Naive thymus-derived CD4-positive, alpha-beta T cell (primary cell): Measurements from ENCODE around the gene PANK2. TPM values are rescaled to one million over a fixed set of nuclear protein-coding genes. Genes with fewer than 3 reads are reported as not detected.
"Not testable (repeated sequence)": the region's sequence is repeated elsewhere in the genome, so short reads cannot be mapped to it uniquely, and the experiment has no call there.

ENCODE experiments used
- ATAC-seq: fragments of 150-1000 bp; cut with Tn5 transposase; 2 replicates; pipeline ENCODE4 v1.10.0; 2021; ENCODE audit warnings: mild to moderate bottlenecking, moderate library complexity
- CTCF ChIA-PET: fragments of 350-600 bp; sonication (Branson Sonifier 250); formaldehyde crosslinking; loops from one replicate; lab custom pipeline; 2021; ENCODE audit warnings: antibody characterized with exemption; lab: Charles Lee
- POLR2A ChIA-PET: fragments of 350-600 bp; sonication (Branson Sonifier 250); formaldehyde crosslinking; loops from one replicate; lab custom pipeline; 2021; ENCODE audit warnings: antibody characterized with exemption, inconsistent platforms; lab: Charles Lee
- DNase-seq, 9 donors: peaks; one replicate each; pipeline versions ENCODE4 v3.0.0 to v3.0.0-alpha.2; 2020 to 2022; ENCODE audit warnings: mixed read lengths in 1 of 9
- H3K27ac ChIP-seq: one replicate; pipeline ENCODE4 v1.7.0; 2013; ENCODE audit warnings: mild to moderate bottlenecking, low read depth, low read length, moderate library complexity
- H3K27me3 ChIP-seq, 2 donors: one replicate each; pipeline ENCODE4 v1.7.0; 2013; ENCODE audit warnings: low read length in 2 of 2, mild to moderate bottlenecking in 2 of 2, moderate library complexity in 2 of 2; ENCODE audit not compliant: control insufficient read depth in 2 of 2, insufficient read depth in 2 of 2
- H3K36me3 ChIP-seq, 3 experiments: 1 replicate in 2 of 3; 2 replicates in 1 of 3; pipeline ENCODE4 v1.7.0; 2013; ENCODE audit warnings: low read length in 3 of 3, mild to moderate bottlenecking in 3 of 3, moderate library complexity in 1 of 3; ENCODE audit not compliant: insufficient read depth in 3 of 3, control insufficient read depth in 2 of 3
- H3K4me1 ChIP-seq, 2 donors: one replicate each; pipeline ENCODE4 v1.7.0; 2013; ENCODE audit warnings: low read length in 2 of 2, mild to moderate bottlenecking in 2 of 2, moderate library complexity in 1 of 2; ENCODE audit not compliant: control insufficient read depth in 2 of 2, insufficient read depth in 2 of 2
- H3K4me3 ChIP-seq: 2 replicates; pipeline ENCODE4 v1.7.0; 2013; ENCODE audit warnings: mild to moderate bottlenecking, low read length
- H3K9me3 ChIP-seq, 3 experiments: 1 replicate in 2 of 3; 2 replicates in 1 of 3; pipeline ENCODE4 v1.7.0; 2013; ENCODE audit warnings: low read length in 3 of 3; ENCODE audit not compliant: control insufficient read depth in 2 of 3
- H3K27ac Mint-ChIP-seq, 9 donors: one replicate each; pipeline ENCODE4 v1.8.0; 2020 to 2022; ENCODE audit warnings: mixed read lengths in 9 of 9, mild to moderate bottlenecking in 8 of 9, moderate library complexity in 5 of 9, inconsistent platforms in 2 of 9
- H3K27me3 Mint-ChIP-seq, 5 donors: one replicate each; pipeline ENCODE4 v1.8.0; 2021 to 2022; ENCODE audit warnings: mixed read lengths in 5 of 5, mild to moderate bottlenecking in 1 of 5
- H3K36me3 Mint-ChIP-seq, 5 donors: one replicate each; pipeline ENCODE4 v1.8.0; 2020 to 2022; ENCODE audit warnings: mixed read lengths in 5 of 5, mild to moderate bottlenecking in 3 of 5, inconsistent platforms in 1 of 5
- H3K4me1 Mint-ChIP-seq, 7 donors: one replicate each; pipeline ENCODE4 v1.8.0; 2020 to 2022; ENCODE audit warnings: mixed read lengths in 7 of 7, mild to moderate bottlenecking in 3 of 7, inconsistent platforms in 1 of 7
- H3K4me3 Mint-ChIP-seq, 10 donors: one replicate each; pipeline ENCODE4 v1.8.0; 2020 to 2022; ENCODE audit warnings: mild to moderate bottlenecking in 10 of 10, mixed read lengths in 10 of 10, moderate library complexity in 6 of 10, inconsistent platforms in 2 of 10
- H3K9me3 Mint-ChIP-seq, 11 donors: one replicate each; pipeline ENCODE4 v1.8.0; 2020 to 2022; ENCODE audit warnings: mixed read lengths in 11 of 11, mild to moderate bottlenecking in 4 of 11, inconsistent platforms in 1 of 11, moderate library complexity in 1 of 11
- intact Hi-C, 2 donors: fragments of 100-400 bp; cut with micrococcal nuclease; formaldehyde crosslinking; loops; one replicate each; pipeline ENCODE4 v1.15.1; 2023
- polyA plus RNA-seq, 2 donors: library from polyadenylated mRNA; unstranded; fragments of 300-500 nt; fragmentation: Illumina TruSeq; gene quantifications; one replicate each; pipeline ENCODE4 v1.2.3, GENCODE V29; 2021
- total RNA-seq, 6 experiments: library from RNA in 5 of 6; stranded (reverse) in 5 of 6; gene quantifications; 1 replicate in 5 of 6; 2 replicates in 1 of 6; pipeline ENCODE4 v1.2.3 and lab custom pipeline; 2021 to 2026

PANK2 gene
- total and polyA plus RNA-seq, 7 experiments from 2014 or later, result 39.0 to 69.7 (median 46.9) TPM

DNA sequence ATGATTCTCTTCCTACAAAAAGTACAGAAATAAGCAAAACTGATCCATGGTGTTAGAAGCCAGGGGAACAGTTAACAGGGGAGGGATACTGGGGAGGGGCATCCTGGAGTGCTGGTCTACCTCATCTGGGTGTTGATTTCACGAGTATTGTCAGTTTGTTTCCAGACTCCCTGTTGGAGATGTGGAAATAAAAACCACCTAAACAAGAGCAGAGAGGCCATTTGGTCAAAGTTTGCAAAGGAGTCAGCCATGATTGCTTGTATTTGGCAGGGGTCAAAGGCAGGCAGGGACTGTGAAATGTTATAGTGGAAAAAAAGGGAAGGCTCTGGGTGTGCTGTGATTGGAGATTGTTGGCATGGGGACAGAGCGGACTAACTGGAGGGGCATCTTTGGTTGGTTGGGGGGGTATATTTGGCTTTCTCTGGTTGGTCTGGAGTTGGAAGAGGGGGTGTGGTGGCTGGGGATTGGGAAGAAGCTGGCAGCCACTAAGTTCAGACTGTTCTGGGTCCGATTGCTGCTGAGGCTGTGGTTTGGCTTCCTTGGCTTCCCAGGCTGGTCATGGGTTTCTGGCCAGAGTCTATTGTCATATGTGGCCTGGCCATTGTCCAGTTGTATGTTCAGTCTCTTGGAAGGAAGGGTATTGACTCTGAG lies 14.9 kb upstream of the PANK2 start:
- ChIA-PET CTCF (no interaction called here), POLR2A (no interaction called here)
- peak overlapping the region in 5 of 9 donors; percentile 26 to 87 (median 38) for H3K27ac Mint-ChIP-seq
- no peaks in the 10 kb centered on the region for H3K27me3 Mint-ChIP-seq
- H3K36me3 Mint-ChIP-seq, result peaks cover 0 to 28% (median 9%) of the 10 kb centered on the region in 5 donors
- Histone ChIP-seq H3K27ac (no peak overlapping the region), H3K36me3 (peaks cover 0 to 41% (median 0%) of the 10 kb centered on the region in 3 experiments), H3K4me1 (no peaks in the 10 kb centered on the region), H3K9me3 (no peaks in the 10 kb centered on the region), H3K27me3 (no peaks in the 10 kb centered on the region), H3K4me3 (no peak overlapping the region)
- no peak for ATAC-seq
- H3K4me3 Mint-ChIP-seq, result peak overlapping the region in 1 of 10 donors; percentile 11
- H3K4me1 Mint-ChIP-seq, result peaks cover 15 to 33% (median 26%) of the 10 kb centered on the region in 7 donors
- H3K9me3 Mint-ChIP-seq, result no peaks in the 10 kb centered on the region
- no peak for DNase-seq
- intact Hi-C loops, result no loop called here

DNA sequence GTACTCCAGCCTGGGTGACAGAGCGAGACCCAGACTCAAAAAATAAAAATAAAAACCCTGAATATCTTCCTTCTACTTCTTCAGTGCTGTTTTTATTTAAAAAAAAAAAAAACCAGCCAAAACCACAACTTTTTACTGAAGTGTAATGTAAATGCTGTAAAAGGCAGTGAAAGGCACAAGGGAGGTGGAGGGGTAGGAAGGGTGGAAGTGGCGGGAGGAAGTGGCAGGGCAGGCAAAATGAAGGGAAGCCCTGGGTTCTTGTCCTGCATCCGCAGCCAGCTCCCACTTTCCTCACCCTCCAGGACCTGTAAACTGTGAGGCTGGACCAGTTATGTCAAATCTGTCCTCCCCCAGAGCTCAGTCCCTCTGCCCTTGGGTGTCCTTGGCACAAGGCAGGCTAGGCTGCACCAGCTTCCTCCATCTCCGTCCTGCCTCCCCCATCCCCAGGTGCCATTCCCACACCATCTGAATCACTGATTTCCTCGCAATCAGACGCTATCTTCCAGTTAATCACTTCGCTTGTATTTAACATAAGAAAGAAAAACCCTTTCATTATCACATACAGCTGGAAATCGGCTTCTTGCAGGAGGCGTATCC lies 13.7 kb upstream of the PANK2 start:
- ChIA-PET CTCF (interaction anchor here (0.7 kb wide), 1 partner anchor 208 kb away, joined by 3 read pairs; no protein-coding TSS in a partner anchor), POLR2A (interaction anchor here (0.6 to 1.2 kb wide), 2 partner anchors 49 to 118 kb away, joined by 3 to 5 read pairs; no protein-coding TSS in a partner anchor)
- H3K27ac Mint-ChIP-seq, result peak overlapping the region in 5 of 9 donors; percentile 3 to 51 (median 42)

DNA sequence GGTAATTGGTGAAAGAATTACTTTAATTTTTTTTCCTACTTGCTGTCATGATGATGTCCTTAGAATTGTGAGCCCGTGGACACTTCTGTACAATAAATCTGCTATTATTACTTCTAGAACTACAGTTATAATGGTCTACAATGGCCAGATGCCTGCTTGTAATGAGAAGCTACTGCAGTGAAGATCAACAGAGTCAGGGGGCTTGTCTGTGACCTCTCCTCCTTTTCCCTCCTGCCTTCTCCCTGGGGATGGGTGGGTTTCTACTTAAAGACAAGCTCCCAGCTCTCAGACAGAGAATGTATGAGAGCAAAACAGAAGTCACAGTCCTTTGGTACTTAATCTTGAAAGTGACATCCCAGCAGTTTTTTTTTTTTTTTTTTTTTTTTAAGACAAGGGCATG lies 13.2 kb upstream of the PANK2 start:
- Mint-ChIP-seq H3K27me3 (no peaks in the 10 kb centered on the region), H3K9me3 (no peaks in the 10 kb centered on the region), H3K4me3 (no peak overlapping the region), H3K4me1 (peaks cover 15 to 33% (median 26%) of the 10 kb centered on the region in 7 donors), H3K36me3 (peaks cover 0 to 28% (median 9%) of the 10 kb centered on the region in 5 donors), H3K27ac (peak overlapping the region in 5 of 9 donors; percentile 3 to 65 (median 28))
- H3K27ac ChIP-seq, result no peak overlapping the region
- H3K36me3 ChIP-seq, result peaks cover 0 to 33% (median 0%) of the 10 kb centered on the region in 3 experiments
- H3K4me1 ChIP-seq, result no peaks in the 10 kb centered on the region
- DNase-seq, result no peak
- POLR2A ChIA-PET, result interaction anchor here (0.6 to 1.2 kb wide), 3 partner anchors 19 to 117 kb away, joined by 3 to 5 read pairs (median 4); no protein-coding TSS in a partner anchor
- H3K9me3 ChIP-seq, result no peaks in the 10 kb centered on the region
- intact Hi-C loops, result no loop called here
- H3K27me3 ChIP-seq, result no peaks in the 10 kb centered on the region
- no peak overlapping the region for H3K4me3 ChIP-seq
- CTCF ChIA-PET, result interaction anchor here (0.7 kb wide), 1 partner anchor 208 kb away, joined by 3 read pairs; no protein-coding TSS in a partner anchor
- no peak for ATAC-seq

More for the DNA sequence above, 13.7 kb upstream of the PANK2 start:
- Mint-ChIP-seq H3K9me3 (no peaks in the 10 kb centered on the region), H3K4me3 (no peak overlapping the region), H3K27me3 (no peaks in the 10 kb centered on the region), H3K4me1 (peaks cover 15 to 33% (median 26%) of the 10 kb centered on the region in 7 donors), H3K36me3 (peaks cover 0 to 28% (median 9%) of the 10 kb centered on the region in 5 donors)
- DNase-seq (no peak), ATAC-seq (no peak)
- no peaks in the 10 kb centered on the region for H3K9me3 ChIP-seq
- H3K4me3 ChIP-seq, result no peak overlapping the region
- H3K36me3 ChIP-seq, result peaks cover 0 to 34% (median 0%) of the 10 kb centered on the region in 3 experiments
- no peaks in the 10 kb centered on the region for H3K4me1 ChIP-seq
- no peak overlapping the region for H3K27ac ChIP-seq
- intact Hi-C loops, result no loop called here
- H3K27me3 ChIP-seq, result no peaks in the 10 kb centered on the region

DNA sequence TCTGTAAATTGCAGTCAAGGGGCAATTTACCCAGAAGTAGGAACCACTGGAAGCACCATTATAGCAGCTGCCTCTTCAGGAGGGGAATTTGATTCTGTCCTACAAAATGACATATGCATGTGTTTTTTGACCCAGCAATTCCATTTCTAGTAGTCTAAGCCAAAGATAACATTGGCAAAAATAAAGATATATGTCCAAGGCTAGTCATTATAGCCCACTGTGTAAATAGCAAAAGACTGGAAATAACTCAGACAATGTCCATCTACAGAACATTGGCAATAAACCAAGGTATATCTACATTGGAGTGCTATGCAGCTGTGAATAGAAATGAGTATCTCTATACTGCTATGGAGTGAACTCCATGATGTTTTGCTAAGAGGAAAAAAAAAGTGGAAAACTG lies 12.5 kb upstream of the PANK2 start:
- Mint-ChIP-seq H3K9me3 (no peaks in the 10 kb centered on the region), H3K27me3 (no peaks in the 10 kb centered on the region), H3K36me3 (peaks cover 0 to 28% (median 9%) of the 10 kb centered on the region in 5 donors), H3K4me1 (peaks cover 15 to 33% (median 26%) of the 10 kb centered on the region in 7 donors), H3K4me3 (no peak overlapping the region), H3K27ac (no peak overlapping the region)
- Histone ChIP-seq H3K4me3 (no peak overlapping the region), H3K36me3 (peaks cover 0 to 27% (median 0%) of the 10 kb centered on the region in 3 experiments), H3K27me3 (no peaks in the 10 kb centered on the region), H3K27ac (no peak overlapping the region), H3K9me3 (no peaks in the 10 kb centered on the region), H3K4me1 (no peaks in the 10 kb centered on the region)
- ATAC-seq, result no peak
- intact Hi-C loops, result no loop called here
- DNase-seq, result no peak
- ChIA-PET CTCF (no interaction called here), POLR2A (interaction anchor here (0.6 to 1.2 kb wide), 3 partner anchors 19 to 129 kb away, joined by 3 to 5 read pairs (median 4); no protein-coding TSS in a partner anchor)

DNA sequence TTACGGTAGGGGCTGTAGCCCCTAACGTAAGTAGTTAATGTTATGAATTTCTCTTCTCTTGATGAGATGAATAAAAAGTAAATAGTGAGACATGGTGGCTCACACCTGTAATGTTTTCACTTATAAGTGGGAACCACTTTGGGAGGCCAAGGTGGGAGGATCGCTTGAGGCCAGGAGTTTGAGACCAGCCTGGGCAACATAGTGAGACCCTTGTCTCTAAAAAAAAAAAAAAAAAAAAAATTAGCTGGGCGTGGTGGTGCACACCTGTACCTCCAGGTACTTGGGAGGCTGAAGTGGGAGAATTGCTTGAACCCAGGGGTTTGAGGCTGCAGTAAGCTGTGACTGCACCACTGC lies 10.3 kb upstream of the PANK2 start:
- DNase-seq, POLR2A ChIA-PET, H3K9me3 ChIP-seq, H3K27me3 Mint-ChIP-seq, intact Hi-C loops, H3K4me3 ChIP-seq, H3K27ac Mint-ChIP-seq, H3K4me1 ChIP-seq, ATAC-seq, H3K9me3 Mint-ChIP-seq, H3K27ac ChIP-seq, H3K27me3 ChIP-seq, H3K4me3 Mint-ChIP-seq: not testable (repeated sequence)
- H3K36me3 ChIP-seq, result peaks cover 0 to 12% (median 0%) of the 10 kb centered on the region in 3 experiments
- peaks cover 0 to 16% (median under 1%) of the 10 kb centered on the region in 5 donors for H3K36me3 Mint-ChIP-seq
- peaks cover 11 to 32% (median 15%) of the 10 kb centered on the region in 7 donors for H3K4me1 Mint-ChIP-seq
- CTCF ChIA-PET, result interaction anchor here (0.6 kb wide), 1 partner anchor 1215 kb away, joined by 3 read pairs; the partner anchor contains the start of gene IDH3B

DNA sequence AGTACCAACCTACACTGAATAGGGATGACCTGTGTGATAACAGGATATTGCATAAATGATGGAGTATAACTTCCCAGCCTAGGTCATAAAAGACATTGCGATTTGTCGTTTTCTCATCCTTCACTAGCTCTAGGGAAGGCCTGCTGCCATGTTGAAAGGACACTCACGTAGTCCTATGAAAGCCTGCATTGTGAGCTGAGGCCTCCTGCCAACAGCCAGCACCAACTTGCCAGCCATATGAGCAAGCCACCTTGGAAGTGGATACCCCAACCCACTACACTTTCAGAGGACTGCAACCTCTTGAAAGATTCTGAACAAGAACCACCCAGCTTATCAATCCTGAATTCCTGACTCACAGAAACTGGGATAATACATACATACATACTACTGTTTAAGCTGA lies 3.5 kb upstream of the PANK2 start:
- no peak overlapping the region for H3K27ac ChIP-seq
- peak overlapping the region in 1 of 9 donors; percentile 47 for H3K27ac Mint-ChIP-seq
- H3K4me1 ChIP-seq, result peaks cover 0 to 5% of the 10 kb centered on the region in 2 donors
- intact Hi-C loops, result loop anchor here in 1 of 2 donors (5.0 kb wide), 2 partner anchors 38 to 42 kb away; partner anchors contain the start of gene MAVS
- H3K36me3 ChIP-seq, result peaks cover 0 to 3% (median 0%) of the 10 kb centered on the region in 3 experiments
- no peak overlapping the region for H3K4me3 Mint-ChIP-seq
- peaks cover 0 to 2% (median 0%) of the 10 kb centered on the region in 11 donors for H3K9me3 Mint-ChIP-seq
- no peaks in the 10 kb centered on the region for H3K9me3 ChIP-seq
- H3K4me3 ChIP-seq, result no peak overlapping the region
- H3K36me3 Mint-ChIP-seq, result peaks cover 0 to 21% (median 7%) of the 10 kb centered on the region in 5 donors
- peaks cover 20 to 38% (median 25%) of the 10 kb centered on the region in 7 donors for H3K4me1 Mint-ChIP-seq
- ATAC-seq (no peak), DNase-seq (no peak)
- no peaks in the 10 kb centered on the region for H3K27me3 Mint-ChIP-seq
- ChIA-PET POLR2A (interaction anchor here (0.8 kb wide), 1 partner anchor 16 kb away, joined by 3 read pairs; no protein-coding TSS in a partner anchor), CTCF (no interaction called here)
- H3K27me3 ChIP-seq, result no peaks in the 10 kb centered on the region
